HEK293 (cell line): ENCODE results near the gene CRABP2.

Experiments
- CTCF ChIA-PET: fragments of 350-600 bp; formaldehyde crosslinking; extraction: SDS; loops from one replicate; lab custom pipeline; 2021; ENCODE audit warnings: antibody characterized with exemption; lab: Yijun Ruan, JAX
- POLR2A ChIA-PET: fragments of 300-600 bp; formaldehyde crosslinking; extraction: SDS; loops from one replicate; lab custom pipeline; 2020; ENCODE audit warnings: antibody characterized with exemption, inconsistent platforms; lab: Yijun Ruan, JAX
- H3K27ac ChIP-seq: fragments of 200-500 bp; sonication (Bioruptor generic); 2 replicates; pipeline ENCODE4 v1.5.1; 2014; ENCODE audit warnings: low read depth, low read length, control low read depth, inconsistent platforms; ENCODE audit errors: extremely low read depth
- H3K36me3 ChIP-seq, 2 experiments: fragments of 200-500 bp in 1 of 2; sonication (Bioruptor generic) in 1 of 2; 1 replicate in 1 of 2; 2 replicates in 1 of 2; pipeline ENCODE4 v1.5.1; 2014 to 2017; ENCODE audit warnings: inconsistent platforms in 2 of 2, low read length in 2 of 2; ENCODE audit not compliant: control insufficient read depth in 2 of 2, insufficient read depth in 1 of 2
- H3K4me1 ChIP-seq: fragments of 200-500 bp; sonication (Bioruptor generic); 2 replicates; pipeline ENCODE4 v1.5.1; 2014; ENCODE audit warnings: mild to moderate bottlenecking, low read length, inconsistent platforms; ENCODE audit not compliant: control insufficient read depth, insufficient read depth
- H3K4me3 ChIP-seq: 2 replicates; pipeline ENCODE4 v1.5.1; 2011; ENCODE audit warnings: low read depth, mild to moderate bottlenecking, control low read depth, low read length, moderate library complexity
- H3K9me3 ChIP-seq: fragments of 200-500 bp; sonication (Bioruptor generic); 2 replicates; pipeline ENCODE4 v1.5.1; 2014; ENCODE audit warnings: low read depth, low read length, inconsistent platforms; ENCODE audit not compliant: control insufficient read depth, insufficient read depth
- ELK4 ChIP-seq: IDR thresholded peaks from 2 replicates; pipeline ENCODE4 v1.6.1; 2011; ENCODE audit warnings: mild to moderate bottlenecking, low read depth, low read length, borderline replicate concordance
- GLIS1 ChIP-seq: fragments of 450-650 bp; formaldehyde crosslinking; IDR thresholded peaks from 2 replicates; pipeline ENCODE4 v1.5.1; 2016; ENCODE audit warnings: missing biosample characterization, missing genetic modification characterization
- HOXA7 ChIP-seq: sonication (generic); formaldehyde crosslinking; IDR thresholded peaks from 2 replicates; pipeline ENCODE4 v1.8.1; 2022; ENCODE audit warnings: missing genetic modification reagents, borderline replicate concordance
- IKZF3 ChIP-seq: fragments of 450-650 bp; IDR thresholded peaks from 2 replicates; pipeline ENCODE4 v1.5.0; 2018; ENCODE audit warnings: missing biosample characterization, mild to moderate bottlenecking, missing genetic modification characterization, moderate library complexity
- KLF16 ChIP-seq: fragments of 450-650 bp; formaldehyde crosslinking; IDR thresholded peaks from 2 replicates; pipeline ENCODE4 v1.5.1; 2017; ENCODE audit warnings: missing biosample characterization, missing genetic modification characterization
- MZF1 ChIP-seq: fragments of 450-650 bp; formaldehyde crosslinking; IDR thresholded peaks from 2 replicates; pipeline ENCODE4 v1.5.1; 2017; ENCODE audit warnings: missing biosample characterization, missing genetic modification characterization, borderline replicate concordance
- REPIN1 ChIP-seq: fragments of 450-650 bp; formaldehyde crosslinking; IDR thresholded peaks from 2 replicates; pipeline ENCODE4 v1.5.1; 2017; ENCODE audit warnings: missing biosample characterization, missing genetic modification characterization, low read depth
- YY1 ChIP-seq: fragments of 450-650 bp; formaldehyde crosslinking; IDR thresholded peaks from 2 replicates; pipeline ENCODE4 v1.5.1; 2018; ENCODE audit warnings: missing biosample characterization, missing genetic modification characterization
- ZBTB1 ChIP-seq: fragments of 450-650 bp; formaldehyde crosslinking; IDR thresholded peaks from 2 replicates; pipeline ENCODE4 v1.5.1; 2016; ENCODE audit warnings: missing biosample characterization, missing genetic modification characterization
- ZBTB44 ChIP-seq: fragments of 450-650 bp; IDR thresholded peaks from 2 replicates; pipeline ENCODE4 v1.5.1; 2018; ENCODE audit warnings: missing biosample characterization, mild to moderate bottlenecking, missing genetic modification characterization
- ZFP69B ChIP-seq: fragments of 450-650 bp; formaldehyde crosslinking; IDR thresholded peaks from 2 replicates; pipeline ENCODE4 v1.5.1; 2016; ENCODE audit warnings: missing biosample characterization, missing genetic modification characterization
- ZNF157 ChIP-seq: fragments of 450-650 bp; formaldehyde crosslinking; IDR thresholded peaks from 2 replicates; pipeline ENCODE4 v1.5.1; 2016; ENCODE audit warnings: missing biosample characterization, missing genetic modification characterization
- ZNF223 ChIP-seq: fragments of 450-650 bp; formaldehyde crosslinking; IDR thresholded peaks from 2 replicates; pipeline ENCODE4 v1.5.1; 2016; ENCODE audit warnings: missing biosample characterization, missing genetic modification characterization
- ZNF391 ChIP-seq: fragments of 450-650 bp; formaldehyde crosslinking; IDR thresholded peaks from 2 replicates; pipeline ENCODE4 v1.5.1; 2016; ENCODE audit warnings: low read depth, missing biosample characterization, missing genetic modification characterization, borderline replicate concordance
- ZNF600 ChIP-seq: fragments of 450-650 bp; formaldehyde crosslinking; IDR thresholded peaks from 2 replicates; pipeline ENCODE4 v1.5.1; 2016; ENCODE audit warnings: missing biosample characterization, missing genetic modification characterization
- ZNF610 ChIP-seq: fragments of 450-650 bp; formaldehyde crosslinking; IDR thresholded peaks from 2 replicates; pipeline ENCODE4 v1.5.1; 2016; ENCODE audit warnings: missing biosample characterization, missing genetic modification characterization, borderline replicate concordance
- ZNF670 ChIP-seq: fragments of 450-650 bp; formaldehyde crosslinking; IDR thresholded peaks from 2 replicates; pipeline ENCODE4 v1.5.1; 2016; ENCODE audit warnings: missing biosample characterization, missing genetic modification characterization, low read depth
- ZNF677 ChIP-seq: fragments of 450-650 bp; IDR thresholded peaks from 2 replicates; pipeline ENCODE4 v1.5.0; 2018; ENCODE audit warnings: missing biosample characterization, mild to moderate bottlenecking, missing genetic modification characterization, moderate library complexity
- ZNF768 ChIP-seq: fragments of 450-650 bp; formaldehyde crosslinking; IDR thresholded peaks from 2 replicates; pipeline ENCODE4 v1.5.1; 2018; ENCODE audit warnings: missing biosample characterization, mild to moderate bottlenecking, missing genetic modification characterization
- ZNF776 ChIP-seq: fragments of 450-650 bp; formaldehyde crosslinking; IDR thresholded peaks from 2 replicates; pipeline ENCODE4 v1.5.0; 2017; ENCODE audit warnings: missing biosample characterization, missing genetic modification characterization, borderline replicate concordance
- ZNF843 ChIP-seq: fragments of 450-650 bp; formaldehyde crosslinking; IDR thresholded peaks from 2 replicates; pipeline ENCODE4 v1.5.1; 2016; ENCODE audit warnings: missing biosample characterization, missing genetic modification characterization
- ZSCAN23 ChIP-seq: fragments of 450-650 bp; formaldehyde crosslinking; IDR thresholded peaks from 2 replicates; pipeline ENCODE4 v1.5.1; 2016; ENCODE audit warnings: missing biosample characterization, missing genetic modification characterization
- ZXDB ChIP-seq: fragments of 450-650 bp; formaldehyde crosslinking; IDR thresholded peaks from 2 replicates; pipeline ENCODE4 v1.5.1; 2016; ENCODE audit warnings: missing biosample characterization, missing genetic modification characterization
- TF ChIP-seq, protein P1 (sequence below): fragments of 450-650 bp; formaldehyde crosslinking; IDR thresholded peaks from 2 replicates; pipeline ENCODE4 v1.5.1; 2016; ENCODE audit warnings: missing biosample characterization, missing genetic modification characterization
- TF ChIP-seq, protein P2 (sequence below): fragments of 450-650 bp; formaldehyde crosslinking; IDR thresholded peaks from 2 replicates; pipeline ENCODE4; 2016; ENCODE audit warnings: missing biosample characterization, missing genetic modification characterization
- TF ChIP-seq, protein P3 (sequence below): fragments of 450-650 bp; formaldehyde crosslinking; IDR thresholded peaks from 2 replicates; pipeline ENCODE4 v1.5.1; 2016; ENCODE audit warnings: missing biosample characterization, missing genetic modification characterization

The CRABP2 gene

DNA sequence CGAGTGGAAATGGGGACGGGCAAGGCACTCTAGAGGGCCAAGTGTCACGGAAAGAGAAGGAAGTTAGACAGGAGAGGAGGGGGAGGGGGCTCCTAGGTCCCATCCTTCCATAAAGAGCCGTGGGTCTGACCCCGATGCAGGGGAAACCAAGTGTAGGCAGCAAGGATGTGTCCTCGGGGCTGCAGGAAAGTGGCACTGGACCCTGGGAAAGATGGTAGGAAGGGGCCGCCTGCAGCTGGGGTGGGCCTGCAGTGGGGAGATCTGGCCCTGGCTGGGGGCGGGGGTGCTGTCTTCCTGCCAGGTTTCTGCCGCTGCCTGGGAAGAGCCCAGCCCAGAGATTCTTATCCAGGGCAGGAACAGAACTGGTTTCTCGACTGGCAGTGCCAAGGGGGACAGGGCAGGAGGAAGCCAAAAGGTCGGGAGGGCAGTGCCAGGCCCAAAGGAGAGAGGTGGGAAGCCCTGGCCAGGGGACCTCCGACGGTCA lies 12.9 kb downstream of the CRABP2 start:
- no peaks in the 10 kb centered on the region for H3K9me3 ChIP-seq
- no peaks in the 10 kb centered on the region for H3K36me3 ChIP-seq
- no peak overlapping the region for H3K27ac ChIP-seq
- H3K4me3 ChIP-seq = no peak overlapping the region
- TF ChIP-seq IKZF3 (tag by site-specific recombination) (0 out of 2 replicates have a peak, but pooled peaks have one; percentile 10), ZNF768 (no peak)
- TF ChIP-seq, protein P1, sequence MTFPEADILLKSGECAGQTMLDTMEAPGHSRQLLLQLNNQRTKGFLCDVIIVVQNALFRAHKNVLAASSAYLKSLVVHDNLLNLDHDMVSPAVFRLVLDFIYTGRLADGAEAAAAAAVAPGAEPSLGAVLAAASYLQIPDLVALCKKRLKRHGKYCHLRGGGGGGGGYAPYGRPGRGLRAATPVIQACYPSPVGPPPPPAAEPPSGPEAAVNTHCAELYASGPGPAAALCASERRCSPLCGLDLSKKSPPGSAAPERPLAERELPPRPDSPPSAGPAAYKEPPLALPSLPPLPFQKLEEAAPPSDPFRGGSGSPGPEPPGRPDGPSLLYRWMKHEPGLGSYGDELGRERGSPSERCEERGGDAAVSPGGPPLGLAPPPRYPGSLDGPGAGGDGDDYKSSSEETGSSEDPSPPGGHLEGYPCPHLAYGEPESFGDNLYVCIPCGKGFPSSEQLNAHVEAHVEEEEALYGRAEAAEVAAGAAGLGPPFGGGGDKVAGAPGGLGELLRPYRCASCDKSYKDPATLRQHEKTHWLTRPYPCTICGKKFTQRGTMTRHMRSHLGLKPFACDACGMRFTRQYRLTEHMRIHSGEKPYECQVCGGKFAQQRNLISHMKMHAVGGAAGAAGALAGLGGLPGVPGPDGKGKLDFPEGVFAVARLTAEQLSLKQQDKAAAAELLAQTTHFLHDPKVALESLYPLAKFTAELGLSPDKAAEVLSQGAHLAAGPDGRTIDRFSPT (tag by site-specific recombination) = peak; percentile 61
- H3K4me1 ChIP-seq = peaks cover 16% of the 10 kb centered on the region
- ChIA-PET POLR2A (interaction anchor here (0.8 to 3.9 kb wide), 4 partner anchors 8 to 36 kb away, joined by 3 to 29 read pairs (median 4); partner anchors contain the start of genes ISG20L2 and METTL25B), CTCF (interaction anchor here (0.7 to 21.1 kb wide), 10 partner anchors 14 to 197 kb away, joined by 4 to 579 read pairs (median 149); partner anchors contain the start of genes CRABP2, INSRR, ISG20L2 and METTL25B)

DNA sequence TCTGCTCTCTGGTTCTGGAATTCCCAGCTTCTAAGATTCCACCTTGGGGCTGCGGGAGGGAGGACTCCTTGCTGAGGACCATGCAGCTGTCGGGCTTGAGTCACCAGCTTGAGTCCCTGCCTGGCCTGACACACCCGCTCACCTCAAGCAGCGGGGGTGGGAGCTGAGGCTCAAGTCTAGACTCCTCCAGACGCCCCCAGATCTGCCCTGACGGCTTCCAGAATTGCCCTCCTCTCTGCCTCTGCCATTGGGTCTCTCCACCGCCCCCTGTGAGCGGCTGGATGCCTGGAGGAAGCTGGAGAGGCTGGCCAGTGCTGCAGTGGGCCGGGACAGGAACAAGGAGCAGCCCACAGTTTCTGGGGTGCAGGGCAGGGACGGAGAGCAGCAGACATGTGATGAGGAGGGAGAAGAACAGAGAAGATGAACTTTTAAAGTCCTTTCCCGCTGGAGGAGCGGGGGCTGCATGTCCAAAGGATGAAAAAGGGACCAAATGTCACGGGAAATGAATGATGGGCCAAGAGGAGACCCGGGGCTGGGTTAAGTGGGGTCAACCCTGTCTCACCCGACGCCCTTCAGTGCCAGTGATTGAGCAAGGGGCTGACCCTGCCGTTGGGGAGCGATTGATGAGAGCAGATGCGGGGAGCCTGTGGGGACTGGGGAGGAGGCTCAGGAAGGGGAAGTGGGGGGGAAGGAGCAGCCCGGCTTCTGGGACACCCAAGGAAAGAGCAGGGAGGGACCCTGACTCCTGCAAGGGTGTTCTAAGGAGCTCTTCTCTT lies 13.5 kb downstream of the CRABP2 start:
- H3K36me3 ChIP-seq = no peaks in the 10 kb centered on the region
- ChIA-PET POLR2A (interaction anchor here (0.8 to 3.9 kb wide), 3 partner anchors 9 to 37 kb away, joined by 3 to 44 read pairs (median 29); partner anchors contain the start of genes ISG20L2 and METTL25B), CTCF (interaction anchor here (0.5 to 21.1 kb wide), 11 partner anchors 15 to 453 kb away, joined by 4 to 579 read pairs (median 136); partner anchors contain the start of genes CRABP2, INSRR, ISG20L2 and METTL25B)
- H3K4me3 ChIP-seq = no peak overlapping the region
- no peaks in the 10 kb centered on the region for H3K9me3 ChIP-seq
- peaks cover 16% of the 10 kb centered on the region for H3K4me1 ChIP-seq
- H3K27ac ChIP-seq = no peak overlapping the region
- TF ChIP-seq ZNF776 (tag by site-specific recombination) = no peak
- no peak for TF ChIP-seq REPIN1 (tag by site-specific recombination)
- no peak for TF ChIP-seq ELK4
- no peak for TF ChIP-seq ZXDB
- TF ChIP-seq KLF16 (tag by site-specific recombination) = no peak
- no peak for TF ChIP-seq ZNF610 (tag by site-specific recombination)
- no peak for TF ChIP-seq HOXA7 (CRISPR knock-in tag)
- TF ChIP-seq MZF1 (tag by site-specific recombination) = no peak
- TF ChIP-seq ZNF670 (tag by site-specific recombination) = no peak
- TF ChIP-seq ZNF768 = no peak
- TF ChIP-seq ZFP69B (tag by site-specific recombination) = no peak
- TF ChIP-seq ZBTB44 (tag by site-specific recombination) = no peak
- TF ChIP-seq ZNF391 (tag by site-specific recombination) = no peak
- TF ChIP-seq, protein P2, sequence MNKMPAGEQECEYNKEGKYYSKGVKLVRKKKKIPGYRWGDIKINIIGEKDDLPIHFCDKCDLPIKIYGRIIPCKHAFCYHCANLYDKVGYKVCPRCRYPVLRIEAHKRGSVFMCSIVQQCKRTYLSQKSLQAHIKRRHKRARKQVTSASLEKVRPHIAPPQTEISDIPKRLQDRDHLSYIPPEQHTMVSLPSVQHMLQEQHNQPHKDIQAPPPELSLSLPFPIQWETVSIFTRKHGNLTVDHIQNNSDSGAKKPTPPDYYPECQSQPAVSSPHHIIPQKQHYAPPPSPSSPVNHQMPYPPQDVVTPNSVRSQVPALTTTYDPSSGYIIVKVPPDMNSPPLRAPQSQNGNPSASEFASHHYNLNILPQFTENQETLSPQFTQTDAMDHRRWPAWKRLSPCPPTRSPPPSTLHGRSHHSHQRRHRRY (tag by site-specific recombination) = no peak
- TF ChIP-seq, protein P3, sequence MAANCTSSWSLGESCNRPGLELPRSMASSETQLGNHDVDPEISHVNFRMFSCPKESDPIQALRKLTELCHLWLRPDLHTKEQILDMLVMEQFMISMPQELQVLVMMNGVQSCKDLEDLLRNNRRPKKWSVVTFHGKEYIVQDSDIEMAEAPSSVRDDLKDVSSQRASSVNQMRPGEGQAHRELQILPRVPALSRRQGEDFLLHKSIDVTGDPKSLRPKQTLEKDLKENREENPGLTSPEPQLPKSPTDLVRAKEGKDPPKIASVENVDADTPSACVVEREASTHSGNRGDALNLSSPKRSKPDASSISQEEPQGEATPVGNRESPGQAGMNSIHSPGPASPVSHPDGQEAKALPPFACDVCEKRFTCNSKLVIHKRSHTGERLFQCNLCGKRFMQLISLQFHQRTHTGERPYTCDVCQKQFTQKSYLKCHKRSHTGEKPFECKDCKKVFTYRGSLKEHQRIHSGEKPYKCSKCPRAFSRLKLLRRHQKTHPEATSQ = no peak
- TF ChIP-seq ZNF157 = no peak
- TF ChIP-seq ZNF677 (tag by site-specific recombination) = no peak
- no peak for TF ChIP-seq ZSCAN23
- TF ChIP-seq ZBTB1 (tag by site-specific recombination) = no peak
- no peak for TF ChIP-seq YY1
- no peak for TF ChIP-seq ZNF223 (tag by site-specific recombination)
- no peak for TF ChIP-seq ZNF843 (tag by site-specific recombination)
- peak; percentile 91 for TF ChIP-seq ZNF600 (tag by site-specific recombination)
- TF ChIP-seq GLIS1 = peak; percentile 33; the same call in 1 of the 2 replicates
